Measurements from ENCODE around the gene RAB5IF.

- TF ChIP-seq POLR2A (IDR thresholded peaks at IDR 0.05; ENCODE audit: control extremely low read depth in 1 of 2, low read depth in 2 of 2, low read length in 2 of 2) (no peak), SP2 (IDR thresholded peaks at IDR 0.05; ENCODE audit: low read length) (no peak), MAX (IDR thresholded peaks at IDR 0.05) (no peak), ASH2L (IDR thresholded peaks at IDR 0.05; ENCODE audit: low read length) (no peak), CTCF (IDR thresholded peaks at IDR 0.05; ENCODE audit: control extremely low read depth in 1 of 3, insufficient read depth in 1 of 3, low read depth in 1 of 3, low read length in 3 of 3) (no peak), GTF2F1 (IDR thresholded peaks at IDR 0.05; ENCODE audit: borderline replicate concordance, low read depth, low read length) (no peak), CHD2 (IDR thresholded peaks at IDR 0.05; ENCODE audit: low read length) (no peak), SUZ12 (IDR thresholded peaks at IDR 0.05; ENCODE audit: low read length) (no peak), POLR2AphosphoS5 (IDR thresholded peaks at IDR 0.05; ENCODE audit: low read depth, low read length) (no peak), TEAD4 (IDR thresholded peaks at IDR 0.05; ENCODE audit: low read depth, low read length) (no peak)
Observed at GRCh38 chr20:36578356-36579041, 27.1 kb upstream of the RAB5IF start.
